ENCODE results near the gene CRNN. TPM values are rescaled to one million over a fixed set of nuclear protein-coding genes. Genes with fewer than 3 reads are reported as not detected.

The CRNN gene
- total RNA-seq (2014; rRNA removed; shearing (Covaris generic)) = not detected in 2 replicates

DNA sequence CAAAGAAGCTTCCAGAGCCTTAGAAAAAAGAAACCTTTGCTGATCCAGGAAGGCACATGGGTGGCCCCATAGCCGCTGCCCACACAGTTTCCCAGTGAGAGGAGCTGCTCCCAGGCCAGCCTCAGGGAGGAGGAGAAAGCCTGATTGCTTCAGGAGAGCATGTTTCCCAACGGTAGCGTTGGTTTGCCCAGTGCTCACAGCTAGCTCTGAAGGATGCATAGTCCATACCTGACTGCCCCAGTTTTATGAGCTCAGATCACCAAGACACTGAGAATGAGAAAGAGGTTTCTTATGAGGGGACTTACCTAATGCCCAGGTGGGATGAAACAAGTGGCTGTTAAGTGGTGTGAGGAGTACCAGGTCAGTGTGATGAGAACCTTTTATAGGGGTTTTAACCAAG is at the start of gene CRNN:
Gene CRNN (minus strand): TSS at position 355 of the 400 bp plus-strand sequence. CDS start 2,030 bp downstream, outside the sequence.
- DNase-seq (ENCODE audit: low spot score) = no peak

DNA sequence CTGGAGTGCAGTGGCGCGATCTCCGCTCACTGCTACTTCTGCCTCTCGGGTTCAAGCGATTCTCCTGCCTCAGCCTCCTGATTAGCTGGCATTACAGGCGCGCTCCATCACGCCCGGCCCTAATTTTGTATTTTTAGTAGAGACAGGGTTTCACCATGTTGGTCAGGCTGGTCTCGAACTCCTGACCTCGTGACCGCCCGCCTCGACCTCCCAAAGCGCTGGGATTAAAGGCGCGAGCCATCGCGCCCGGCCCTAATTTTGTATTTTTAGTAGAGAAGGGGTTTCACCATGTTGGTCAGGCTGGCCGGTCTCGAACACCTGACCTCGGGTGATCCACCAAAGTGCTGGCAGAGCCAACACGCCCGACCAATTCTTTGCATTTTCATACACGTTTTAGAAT is 48.6 kb upstream of the CRNN start:
- no peak for DNase-seq (ENCODE audit: low spot score)

DNA sequence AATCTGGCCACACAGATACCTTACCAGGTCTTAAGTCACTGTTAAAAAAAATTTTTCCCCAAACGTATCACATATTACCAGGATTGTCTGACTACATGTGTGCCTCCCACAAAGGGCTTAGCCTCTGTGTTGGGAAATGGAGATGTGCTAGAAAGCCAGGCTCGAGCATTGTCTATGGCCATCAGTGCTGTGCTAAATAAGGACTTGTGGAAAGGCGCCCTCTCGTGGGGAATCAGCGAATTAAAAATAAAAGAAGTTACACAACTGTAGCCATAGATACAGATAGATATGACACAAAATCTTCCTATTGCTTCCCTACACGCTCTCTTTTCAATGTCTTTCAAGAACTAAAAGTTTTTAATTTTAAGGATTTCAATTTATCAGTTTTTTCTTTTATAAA is 47.5 kb upstream of the CRNN start:
- DNase-seq (ENCODE audit: low spot score) = peak; percentile 76

DNA sequence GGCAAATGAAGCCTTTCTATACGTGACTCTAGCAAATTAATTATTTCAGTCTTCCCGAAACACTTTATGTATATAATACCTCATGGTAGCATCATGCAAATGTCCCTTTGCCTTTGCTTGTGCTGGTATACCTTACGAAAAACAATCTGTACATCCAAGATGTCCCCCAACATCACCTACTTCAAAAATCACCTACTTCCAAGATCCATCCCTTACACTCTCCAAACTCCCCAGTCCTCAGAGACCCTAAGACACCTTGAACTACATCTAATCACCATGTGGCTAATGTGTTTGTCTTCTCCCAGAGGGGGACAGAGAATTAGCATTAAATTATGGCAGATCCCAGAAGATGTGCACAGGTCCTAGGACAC is 46.5 kb upstream of the CRNN start:
- DNase-seq (ENCODE audit: low spot score) = no peak

DNA sequence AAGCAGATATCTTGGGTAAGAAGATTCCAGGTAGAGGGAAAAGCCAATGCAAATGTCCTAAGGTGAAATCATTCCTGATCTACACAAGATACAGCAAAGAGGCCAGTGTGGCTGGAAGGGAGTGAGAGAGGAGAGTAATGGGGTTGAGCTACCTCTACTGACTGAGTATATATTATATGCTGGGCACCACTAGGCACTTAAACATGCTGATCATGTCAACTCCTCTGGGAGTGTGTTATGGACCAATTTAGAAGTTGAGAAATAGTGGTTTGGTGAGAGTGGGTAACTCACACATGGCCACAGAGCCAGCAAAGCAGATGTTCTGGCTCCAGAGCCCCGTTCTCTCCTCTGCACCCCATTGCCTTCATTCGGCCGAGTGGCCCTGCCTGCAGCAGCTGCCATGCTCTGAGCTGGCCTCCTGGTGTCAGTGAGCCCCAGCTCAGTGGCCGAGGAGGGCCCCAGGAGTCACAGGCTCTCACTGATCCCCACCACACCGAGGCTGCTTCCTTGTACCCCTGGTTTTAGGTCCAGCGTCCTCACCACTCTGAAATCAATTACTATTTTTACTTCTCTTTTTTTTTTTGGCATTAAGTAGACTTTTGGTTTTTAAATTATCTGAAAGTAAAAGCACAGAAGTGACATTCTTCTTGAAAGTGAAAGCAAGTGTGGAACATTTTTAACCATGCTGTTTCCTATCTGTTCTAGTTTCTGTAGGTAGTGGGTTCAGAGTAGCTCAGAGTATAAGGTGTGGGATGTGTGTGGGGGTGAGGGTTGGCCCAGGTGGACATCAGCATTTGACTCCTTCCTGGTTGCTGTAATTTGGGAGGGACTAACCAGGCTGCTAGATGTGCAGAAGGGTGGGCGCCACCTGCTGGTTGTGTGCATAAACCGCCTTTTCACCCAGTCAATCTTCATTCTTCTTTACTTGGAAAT is 45.8 kb upstream of the CRNN start:
- DNase-seq (ENCODE audit: low spot score) = peak; percentile 81

DNA sequence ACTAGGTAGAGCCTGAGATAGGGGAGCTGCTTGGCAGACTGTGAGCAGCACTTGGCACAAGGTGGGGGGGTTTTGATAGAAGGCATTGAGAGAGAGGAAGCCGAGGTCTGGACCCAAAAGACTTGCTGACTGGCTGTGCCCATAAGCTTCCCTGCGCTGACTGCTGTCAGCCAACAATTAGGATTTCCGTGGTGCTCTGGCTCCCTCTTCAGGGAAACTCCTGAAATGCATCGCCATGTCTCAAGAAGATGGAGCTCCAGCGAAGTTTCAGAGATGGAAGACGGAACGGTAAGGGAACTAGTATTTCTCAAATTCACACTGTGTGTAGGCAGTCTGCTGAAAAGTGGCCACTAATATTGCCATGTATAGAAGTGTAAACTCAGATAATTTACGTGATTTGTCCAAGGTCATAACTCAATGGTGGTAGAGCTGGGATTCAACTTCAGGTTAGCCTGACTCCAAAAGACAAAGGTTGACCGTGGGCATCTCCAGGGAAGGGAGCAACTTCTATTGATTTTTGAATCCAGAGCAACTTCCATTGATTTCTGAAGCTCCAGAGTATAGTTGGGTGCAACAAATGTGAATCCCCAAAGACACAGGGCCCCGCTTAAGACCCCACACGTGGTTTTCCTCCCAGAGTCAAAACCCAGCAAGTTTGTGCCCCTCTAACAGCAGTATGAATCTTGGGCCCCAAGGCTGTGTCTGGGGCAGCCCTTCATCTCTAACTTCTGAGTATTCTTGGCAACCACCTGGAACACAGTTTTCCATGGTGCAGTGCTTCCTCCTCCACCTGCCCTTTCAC is 44.5 kb upstream of the CRNN start:
- DNase-seq (ENCODE audit: low spot score) = peak; percentile 86

DNA sequence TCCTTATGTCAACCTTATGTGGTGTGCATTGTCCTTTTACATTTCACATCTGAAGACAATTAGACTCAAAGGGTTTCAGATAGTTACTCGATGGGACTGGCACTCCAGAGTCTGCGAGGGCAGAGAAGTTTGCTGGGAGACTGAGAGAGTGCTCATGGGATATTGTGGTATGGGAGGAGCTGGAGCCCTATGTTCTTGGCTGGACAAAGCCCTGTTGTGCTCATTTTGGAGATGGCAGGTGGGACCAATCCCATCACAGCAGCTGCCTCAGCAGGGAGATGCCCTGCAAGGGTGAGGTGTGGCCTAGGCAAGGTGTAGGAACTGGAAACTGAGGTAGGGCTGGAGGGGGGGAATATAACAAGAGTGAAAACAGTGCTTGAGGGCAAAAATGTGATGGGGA is 43.5 kb upstream of the CRNN start:
- no peak for DNase-seq (ENCODE audit: low spot score)

DNA sequence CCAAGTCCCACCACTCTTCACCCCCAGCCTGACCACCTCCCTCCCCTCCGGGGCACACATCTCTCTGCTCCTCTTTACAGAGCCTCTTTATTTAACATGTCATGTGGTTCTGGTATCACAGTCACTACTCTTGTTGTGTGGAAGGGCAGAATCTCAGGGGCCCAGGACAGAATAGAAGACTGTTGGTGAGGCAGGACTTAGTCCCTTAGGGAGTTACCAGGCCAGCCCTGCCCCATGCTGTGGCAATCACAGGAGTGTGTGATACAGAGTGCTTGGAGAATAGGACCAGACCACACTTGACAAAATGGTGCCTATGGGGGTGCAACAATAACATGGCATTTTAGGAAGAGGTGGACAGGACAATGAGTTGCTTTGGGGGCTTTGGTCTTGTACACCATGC is 43.0 kb upstream of the CRNN start:
- no peak for DNase-seq (ENCODE audit: low spot score)

DNA sequence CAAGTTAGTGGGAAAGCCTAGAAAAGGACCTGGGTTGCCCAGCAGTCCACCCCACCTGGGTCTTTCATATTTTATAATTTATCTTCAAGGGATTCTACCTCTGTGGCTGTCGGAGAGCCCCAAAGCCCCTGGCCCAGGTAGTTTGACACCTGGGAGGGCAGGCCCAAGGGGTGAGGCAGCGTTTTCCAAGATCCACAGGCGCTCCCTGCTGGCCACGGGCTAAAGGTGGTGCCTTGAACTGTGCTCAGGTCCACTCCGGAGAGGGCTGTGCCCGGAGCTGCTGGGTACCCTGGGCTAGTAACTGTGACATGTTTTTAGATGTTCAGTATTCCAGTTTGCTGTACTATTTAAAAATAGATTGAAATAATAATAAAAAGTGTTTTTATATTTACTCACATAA is 37.2 kb upstream of the CRNN start:
- peak; percentile 16 for DNase-seq (ENCODE audit: low spot score)

DNA sequence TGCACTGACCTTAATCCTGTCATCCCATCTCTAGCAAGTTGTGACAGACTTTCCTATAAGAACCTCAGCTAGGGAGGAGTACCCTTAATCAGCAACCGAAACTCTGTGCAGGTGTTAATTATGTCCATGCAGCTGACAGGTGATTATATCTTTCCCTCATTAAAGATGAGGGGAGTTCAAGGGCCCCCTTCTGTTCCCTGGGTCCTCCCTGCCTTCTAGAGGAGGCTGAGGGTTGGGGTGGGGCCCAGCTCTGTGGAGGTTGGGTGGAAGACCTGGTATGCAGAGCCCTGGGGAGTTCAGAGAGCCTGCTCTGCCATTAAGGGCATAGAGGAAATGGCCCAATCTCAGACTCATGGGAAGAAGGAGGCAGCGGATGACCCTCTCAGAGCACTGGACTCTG is 35.6 kb upstream of the CRNN start:
- DNase-seq (ENCODE audit: low spot score) = no peak

DNA sequence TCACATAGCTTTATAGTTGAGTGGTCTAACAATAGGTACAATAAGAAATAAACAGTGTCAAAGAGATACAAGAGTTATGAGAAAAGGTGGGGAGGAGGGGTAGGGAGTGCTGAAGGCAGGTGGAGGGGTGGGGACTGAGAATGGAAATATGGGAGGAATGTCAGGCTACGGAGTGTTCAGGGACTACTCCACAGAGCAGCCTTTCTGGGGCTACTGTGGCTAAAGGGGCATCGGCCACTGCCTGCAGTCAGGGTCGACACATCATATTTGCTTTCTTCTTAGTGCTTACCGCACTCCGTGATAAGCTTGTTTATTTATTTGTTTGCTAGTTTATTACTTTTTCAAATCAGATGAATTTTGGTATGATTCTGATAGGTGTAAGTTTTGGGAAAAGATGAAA is 34.4 kb upstream of the CRNN start:
- no peak for DNase-seq (ENCODE audit: low spot score)

DNA sequence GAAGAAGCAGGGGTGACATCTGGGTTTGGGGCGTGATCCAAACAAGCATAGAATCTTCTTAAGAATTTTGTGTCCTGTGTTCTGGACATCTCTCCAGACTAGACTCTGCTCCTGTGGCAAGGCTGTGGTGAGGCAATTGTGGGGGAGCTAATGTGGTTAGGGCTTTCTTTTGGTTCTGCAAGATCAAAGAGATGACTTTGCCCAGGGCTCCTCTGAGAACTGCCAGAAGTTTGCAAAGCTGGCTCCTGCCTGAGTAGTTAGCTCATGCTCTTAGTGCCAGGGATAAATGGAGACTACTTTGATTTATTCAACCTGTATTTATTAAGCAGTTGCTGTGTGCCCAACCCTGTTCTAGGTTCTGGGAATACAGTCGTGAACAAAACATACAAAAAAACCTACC is 34.0 kb upstream of the CRNN start:
- DNase-seq (ENCODE audit: low spot score) = no peak

DNA sequence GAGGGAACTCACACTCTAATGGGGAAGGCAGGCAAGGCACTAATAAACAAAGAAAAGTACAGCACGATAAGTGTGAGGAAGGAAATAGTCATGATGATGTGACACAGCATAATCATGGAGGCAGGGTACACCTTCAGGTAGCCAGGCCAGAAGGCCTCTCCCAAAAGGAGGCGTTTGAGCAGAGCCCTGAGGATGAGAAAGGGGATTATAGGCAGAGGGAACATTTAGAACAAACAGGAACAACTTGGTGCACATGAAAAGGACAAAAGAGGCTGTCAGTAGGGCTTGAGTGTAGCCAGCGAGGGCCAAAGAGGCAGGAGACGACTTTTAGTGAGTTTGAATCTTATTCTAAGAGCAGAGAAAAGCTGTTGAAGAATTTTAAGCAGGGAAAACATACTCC is 33.4 kb upstream of the CRNN start:
- DNase-seq (ENCODE audit: low spot score) = no peak

DNA sequence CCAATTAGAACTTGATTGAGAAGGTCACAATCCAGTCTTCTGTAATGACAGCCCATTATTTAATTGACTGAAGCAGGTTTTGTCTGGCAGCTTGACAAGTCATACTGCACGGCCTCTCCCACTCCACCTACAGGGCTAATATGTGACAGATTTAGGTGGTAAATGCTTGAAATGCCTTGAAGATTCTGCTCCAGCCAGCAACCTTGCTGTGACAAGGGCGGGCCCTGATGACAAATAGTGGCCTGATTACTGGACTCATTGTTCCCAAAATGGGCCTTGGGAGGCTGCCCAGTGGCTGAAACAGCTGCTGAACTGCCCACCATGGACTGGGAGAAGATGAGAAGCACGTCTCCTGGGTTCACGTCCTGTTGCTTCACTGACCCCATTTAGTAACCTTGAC is 30.0 kb upstream of the CRNN start:
- peak; percentile 6 for DNase-seq (ENCODE audit: low spot score)

DNA sequence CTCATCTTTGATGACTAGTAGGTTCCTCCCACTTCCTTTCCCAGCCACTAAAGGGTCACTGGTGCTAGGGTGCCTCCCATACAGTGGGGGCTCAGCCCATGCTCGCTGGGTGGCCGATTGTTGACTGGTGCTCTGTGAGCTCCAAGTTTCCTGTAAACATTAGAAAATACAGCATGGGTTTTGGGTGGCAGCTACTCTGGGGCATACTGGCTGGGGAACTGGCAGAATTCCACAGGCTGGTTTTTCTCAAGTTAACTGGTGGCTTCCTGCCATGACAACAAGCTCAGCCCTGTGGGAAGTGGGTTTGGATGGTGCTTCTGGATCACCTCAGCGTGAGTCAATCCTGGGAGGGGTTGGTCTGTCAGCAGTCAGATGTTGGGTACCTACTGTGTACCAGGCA is 28.7 kb upstream of the CRNN start:
- DNase-seq (ENCODE audit: low spot score) = no peak

DNA sequence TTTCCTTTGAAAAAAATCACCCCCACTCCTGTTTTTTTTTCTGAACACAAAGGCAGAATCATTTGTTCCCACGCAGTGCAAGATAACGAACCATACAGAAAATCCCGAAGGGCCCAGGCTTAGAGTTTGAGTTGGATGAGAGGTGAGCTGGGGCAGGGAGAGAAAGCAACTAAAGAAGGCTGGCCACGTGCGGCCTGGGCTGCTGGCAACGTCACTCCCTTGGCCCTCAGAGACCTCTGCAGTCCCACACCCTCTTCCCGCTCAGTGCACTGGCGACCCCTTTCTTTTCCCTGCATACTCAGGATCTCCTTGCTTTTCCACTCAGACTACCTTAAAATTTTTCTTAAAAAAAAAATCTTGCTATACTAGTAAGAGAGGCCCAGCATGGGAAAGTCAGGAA is 28.2 kb upstream of the CRNN start:
- no peak for DNase-seq (ENCODE audit: low spot score)

DNA sequence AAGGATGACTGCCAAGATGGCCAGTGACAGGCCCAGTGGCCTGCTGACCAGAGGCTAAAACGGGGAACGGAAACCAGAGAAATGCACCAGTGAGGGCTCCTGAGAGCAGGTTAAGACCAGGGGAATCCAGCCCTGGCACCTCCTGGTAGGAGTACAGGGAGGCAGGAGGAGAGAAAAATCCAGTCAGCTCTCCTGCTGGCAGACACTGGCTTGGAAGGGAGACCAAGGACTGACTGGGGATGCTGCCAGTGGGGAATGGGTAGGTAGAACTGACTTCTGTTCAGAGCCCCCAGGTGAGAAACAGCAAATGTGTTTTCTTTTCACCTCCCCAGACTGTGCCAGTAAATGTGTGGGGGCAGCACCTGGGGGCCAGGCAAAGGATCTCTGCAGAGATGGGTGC is 27.7 kb upstream of the CRNN start:
- DNase-seq (ENCODE audit: low spot score) = no peak

DNA sequence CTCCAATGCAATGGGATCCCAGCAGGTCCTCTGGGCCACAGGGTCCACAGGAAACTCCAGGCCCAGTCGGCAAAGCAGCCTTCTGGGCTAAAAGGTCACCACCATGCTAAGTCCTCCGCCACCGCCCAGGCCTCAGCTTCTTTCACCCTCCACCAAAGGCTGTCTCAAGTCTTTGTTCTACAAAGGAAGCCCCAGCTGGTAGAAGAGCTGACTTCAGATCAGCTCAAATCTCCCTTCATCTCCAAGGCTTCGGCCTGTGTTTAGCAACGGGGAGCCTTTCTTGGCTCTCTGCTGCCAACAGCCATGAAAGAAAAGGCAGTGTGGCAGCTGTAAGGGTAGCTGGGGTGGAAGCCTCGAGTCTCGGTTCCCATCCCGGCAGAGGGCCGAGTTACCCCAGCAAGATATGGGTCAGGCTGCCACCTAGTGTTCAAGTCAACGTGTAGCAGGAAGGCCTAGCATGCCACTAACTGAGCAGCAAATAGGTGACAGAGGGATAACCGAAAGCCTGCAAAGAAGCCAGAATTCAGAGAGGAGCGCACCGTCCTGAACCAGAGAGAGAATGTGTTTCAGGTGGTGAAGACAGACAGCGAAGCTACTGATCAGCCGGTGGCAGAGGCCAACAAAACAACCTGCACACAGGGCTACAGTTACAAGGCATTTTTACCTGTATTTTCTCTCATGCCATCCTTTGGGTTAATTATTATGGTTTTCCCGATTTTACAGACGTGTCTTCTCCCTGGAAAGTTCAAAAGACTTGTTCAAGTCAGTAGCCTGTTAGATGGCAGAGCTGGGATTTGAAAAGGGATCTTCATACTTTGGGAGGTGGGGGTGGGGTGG is 26.8 kb upstream of the CRNN start:
- peak; percentile 82 for DNase-seq (ENCODE audit: low spot score)

DNA sequence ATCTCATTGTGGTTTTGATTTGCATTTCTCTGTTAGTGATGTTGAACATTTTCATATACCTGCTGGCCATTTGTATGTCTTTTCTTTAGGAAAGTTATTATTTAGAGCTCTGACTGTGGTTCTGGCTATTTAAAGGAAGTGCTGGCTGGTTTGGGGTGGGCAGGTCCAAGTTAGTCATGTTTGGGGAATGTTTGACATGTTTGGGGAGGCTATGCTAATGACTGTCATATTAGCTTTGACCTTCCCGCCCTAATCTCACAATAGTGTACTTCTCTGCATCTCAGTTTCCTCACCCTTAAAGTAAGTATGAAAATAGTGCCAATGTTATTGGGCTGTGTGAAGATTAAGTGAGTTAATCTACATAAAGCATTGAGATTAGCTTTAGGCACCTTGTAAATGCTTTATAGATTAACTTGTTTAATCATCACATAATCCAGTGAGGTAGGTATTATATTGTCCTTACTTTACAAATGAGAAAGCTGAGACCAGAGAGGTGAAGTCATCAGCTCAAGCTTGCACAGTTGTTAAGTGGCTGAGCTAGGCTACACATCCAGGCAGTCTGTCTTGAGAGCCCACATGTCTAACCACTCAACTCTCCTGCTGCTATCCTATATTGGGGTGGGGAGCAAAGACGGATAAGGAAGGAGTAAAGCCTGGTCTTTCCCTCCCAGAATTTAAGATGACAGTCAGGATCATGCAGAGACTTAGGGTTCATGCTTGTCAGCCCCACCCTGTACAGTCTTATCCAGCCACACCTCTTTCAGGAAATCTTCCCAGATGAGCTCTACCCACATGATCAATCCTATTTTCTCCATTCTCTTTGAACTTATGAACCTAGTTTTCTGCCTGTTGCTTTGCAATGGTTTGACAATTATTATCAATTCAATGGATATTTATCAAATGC is 22.8 kb upstream of the CRNN start:
- DNase-seq (ENCODE audit: low spot score) = no peak

DNA sequence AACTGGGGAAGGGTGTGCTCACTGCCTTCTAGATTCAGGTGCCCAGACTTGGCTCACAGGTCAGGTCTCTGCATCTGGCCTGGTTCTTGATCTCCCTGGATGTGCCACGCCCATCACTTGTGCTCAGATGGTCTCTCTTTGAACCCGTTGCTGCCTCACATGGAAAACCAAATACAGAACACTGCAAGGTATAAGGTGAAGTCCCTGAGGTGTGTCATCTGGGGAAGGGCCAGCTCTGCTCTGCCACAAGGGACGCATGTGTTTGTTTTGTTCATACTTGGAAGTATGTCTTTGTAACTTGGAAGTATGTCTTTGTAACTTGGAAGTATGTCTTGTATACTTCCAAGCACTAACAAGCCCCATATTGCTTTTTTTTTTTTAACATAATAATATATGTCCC is 13.4 kb upstream of the CRNN start:
- no peak for DNase-seq (ENCODE audit: low spot score)

DNA sequence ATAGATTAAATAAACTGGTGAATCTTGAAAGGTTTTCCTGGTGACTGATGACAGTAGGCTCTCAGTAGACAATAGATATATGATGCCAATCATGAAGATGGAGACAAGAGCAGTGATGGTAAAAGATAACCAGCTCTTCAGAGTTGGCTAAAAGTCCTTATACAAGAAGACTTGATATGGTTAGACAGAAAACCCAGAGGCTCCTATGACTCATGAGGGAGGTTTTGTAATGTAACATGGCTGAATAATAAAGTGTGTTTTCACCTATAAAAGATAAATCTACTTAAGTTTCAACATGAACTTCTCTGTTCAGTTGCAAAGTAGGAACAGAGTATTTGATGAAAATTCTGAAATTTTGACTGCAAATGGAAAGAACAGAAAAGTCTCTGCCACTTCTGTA is 12.7 kb upstream of the CRNN start:
- DNase-seq (ENCODE audit: low spot score) = no peak

Measured in HT-29 (cell line).